Hepatocyte (in vitro differentiated cells): ENCODE results near the gene GALNT17. TPM values are rescaled to one million over a fixed set of nuclear protein-coding genes. Genes with fewer than 3 reads are reported as not detected.

Source experiments
- DNase-seq: peaks from one replicate; pipeline ENCODE4 v3.0.0-alpha.2; 2016; ENCODE audit warnings: low spot score
- H2AFZ ChIP-seq: fragments of 200-600 bp; sonication (generic); 2 replicates; pipeline ENCODE4 v1.6.0; 2016; ENCODE audit warnings: antibody characterized with exemption, mild to moderate bottlenecking
- H3K27ac ChIP-seq: fragments of 200-600 bp; sonication (generic); 2 replicates; pipeline ENCODE4 v1.5.1; 2016; ENCODE audit warnings: mild to moderate bottlenecking
- H3K27me3 ChIP-seq: fragments of 200-600 bp; sonication (generic); 2 replicates; pipeline ENCODE4 v1.6.1; 2016
- H3K36me3 ChIP-seq: fragments of 200-600 bp; sonication (generic); replicated peaks from 2 replicates; pipeline ENCODE4 v1.5.1; 2016; ENCODE audit warnings: low read depth; ENCODE audit not compliant: insufficient read depth
- H3K4me1 ChIP-seq: fragments of 200-600 bp; sonication (generic); 2 replicates; pipeline ENCODE4 v1.5.1; 2016; ENCODE audit warnings: mild to moderate bottlenecking, moderate library complexity; ENCODE audit not compliant: insufficient read depth
- H3K4me2 ChIP-seq: fragments of 200-600 bp; sonication (generic); 2 replicates; pipeline ENCODE4 v1.6.0; 2016
- H3K4me3 ChIP-seq: fragments of 200-600 bp; sonication (generic); 2 replicates; pipeline ENCODE4 v1.5.1; 2016; ENCODE audit warnings: mild to moderate bottlenecking
- H3K79me2 ChIP-seq: fragments of 200-600 bp; sonication (generic); 2 replicates; pipeline ENCODE4 v1.6.0; 2017; ENCODE audit warnings: mild to moderate bottlenecking
- H3K9me2 ChIP-seq: fragments of 200-600 bp; sonication (generic); replicated peaks from 2 replicates; pipeline ENCODE4 v1.6.0; 2017; ENCODE audit warnings: mild to moderate bottlenecking; ENCODE audit not compliant: insufficient read depth
- H3K9me3 ChIP-seq: fragments of 200-600 bp; sonication (generic); 2 replicates; pipeline ENCODE4 v1.5.1; 2016; ENCODE audit warnings: low read depth, mild to moderate bottlenecking
- H4K20me1 ChIP-seq: fragments of 200-600 bp; sonication (generic); 2 replicates; pipeline ENCODE4 v1.6.0; 2016; ENCODE audit warnings: mild to moderate bottlenecking; ENCODE audit not compliant: insufficient read depth, poor library complexity, severe bottlenecking
- CTCF ChIP-seq: fragments of 200-600 bp; sonication (generic); IDR thresholded peaks from 2 replicates; pipeline ENCODE4 v1.5.1; 2016; ENCODE audit warnings: antibody characterized with exemption, mild to moderate bottlenecking; ENCODE audit not compliant: poor library complexity
- EZH2 ChIP-seq: fragments of 200-600 bp; sonication (generic); IDR thresholded peaks from 2 replicates; pipeline ENCODE4 v1.6.1; 2016; ENCODE audit warnings: antibody characterized with exemption, mild to moderate bottlenecking, borderline replicate concordance
- EZH2phosphoT487 ChIP-seq: fragments of 200-600 bp; sonication (generic); IDR thresholded peaks from one replicate; pipeline ENCODE4 v1.6.1; 2018; ENCODE audit warnings: antibody characterized with exemption, mild to moderate bottlenecking, low read depth, moderate library complexity; ENCODE audit not compliant: unreplicated experiment, severe bottlenecking
- WGBS: methylation state at CpG from one replicate; pipeline ENCODE4 v1.1.6; 2016; ENCODE audit warnings: low lambda C conversion rate; ENCODE audit errors: missing lambda C conversion rate; 5-methylcytosine and 5-hydroxymethylcytosine counted together
- polyA plus RNA-seq: library from polyadenylated mRNA; unstranded; fragments of >200 nt; fragmentation: Nextera tagmentation; extraction: Ambion mirVana; gene quantifications from 2 replicates; pipeline ENCODE4 v1.2.1, GENCODE V29; 2016
- total RNA-seq: library from RNA; depleted of rRNA; stranded (reverse); fragments of >200 nt; gene quantifications from 2 replicates; pipeline ENCODE4 v1.2.3, GENCODE V29; 2014

The GALNT17 gene
- total and polyA plus RNA-seq, 2 experiments from 2014 or later, result 4.3 to 8.1 TPM

- no peaks in the 10 kb centered on the region for H3K79me2 ChIP-seq
- no peak overlapping the region for H3K27ac ChIP-seq
- H2AFZ ChIP-seq, result no peak overlapping the region
- H3K9me2 ChIP-seq, result no peaks in the 10 kb centered on the region
- no peaks in the 10 kb centered on the region for H3K36me3 ChIP-seq
- DNase-seq, result no peak
- TF ChIP-seq EZH2 (no peak), CTCF (no peak), EZH2phosphoT487 (no peak)
- no peaks in the 10 kb centered on the region for H3K9me3 ChIP-seq
- H4K20me1 ChIP-seq, result no peaks in the 10 kb centered on the region
- H3K4me3 ChIP-seq, result no peak overlapping the region
- H3K4me2 ChIP-seq, result no peak overlapping the region
- 83% methylated on average over 1 of the region's 1 CpG for WGBS
- H3K27me3 ChIP-seq, result no peaks in the 10 kb centered on the region
- H3K4me1 ChIP-seq, result no peaks in the 10 kb centered on the region
Measured at GRCh38 chr7:71430246-71430645, 298.3 kb downstream of the GALNT17 start.

- Histone ChIP-seq H3K9me3 (no peaks in the 10 kb centered on the region), H3K4me1 (no peaks in the 10 kb centered on the region), H3K79me2 (no peaks in the 10 kb centered on the region), H3K27me3 (no peaks in the 10 kb centered on the region), H4K20me1 (no peaks in the 10 kb centered on the region), H3K36me3 (no peaks in the 10 kb centered on the region), H3K27ac (no peak overlapping the region), H3K4me2 (no peak overlapping the region), H3K9me2 (no peaks in the 10 kb centered on the region), H2AFZ (no peak overlapping the region), H3K4me3 (no peak overlapping the region)
- TF ChIP-seq CTCF (no peak), EZH2phosphoT487 (no peak), EZH2 (no peak)
- DNase-seq, result no peak
- 84% methylated on average over 7 of the region's 7 CpGs for WGBS
Measured at GRCh38 chr7:71439321-71439720, 307.4 kb downstream of the GALNT17 start.

- H3K27me3 ChIP-seq, result no peaks in the 10 kb centered on the region
- no peak overlapping the region for H3K4me3 ChIP-seq
- no peak overlapping the region for H2AFZ ChIP-seq
- no peaks in the 10 kb centered on the region for H3K9me3 ChIP-seq
- no peaks in the 10 kb centered on the region for H3K79me2 ChIP-seq
- no peak overlapping the region for H3K27ac ChIP-seq
- H3K36me3 ChIP-seq, result no peaks in the 10 kb centered on the region
- WGBS, result 78% methylated on average over 11 of the region's 11 CpGs
- no peaks in the 10 kb centered on the region for H4K20me1 ChIP-seq
- TF ChIP-seq EZH2 (no peak), CTCF (no peak), EZH2phosphoT487 (no peak)
- no peak overlapping the region for H3K4me2 ChIP-seq
- H3K9me2 ChIP-seq, result no peaks in the 10 kb centered on the region
- DNase-seq, result no peak
- H3K4me1 ChIP-seq, result no peaks in the 10 kb centered on the region
Measured at GRCh38 chr7:71442492-71443190, 310.7 kb downstream of the GALNT17 start.

- no peaks in the 10 kb centered on the region for H4K20me1 ChIP-seq
- DNase-seq, result no peak
- TF ChIP-seq EZH2 (no peak), CTCF (no peak), EZH2phosphoT487 (no peak)
- H3K27me3 ChIP-seq, result no peaks in the 10 kb centered on the region
- no peaks in the 10 kb centered on the region for H3K79me2 ChIP-seq
- H3K36me3 ChIP-seq, result no peaks in the 10 kb centered on the region
- H3K4me1 ChIP-seq, result no peaks in the 10 kb centered on the region
- no peaks in the 10 kb centered on the region for H3K9me3 ChIP-seq
- H2AFZ ChIP-seq, result no peak overlapping the region
- 71% methylated on average over 6 of the region's 6 CpGs for WGBS
- H3K9me2 ChIP-seq, result no peaks in the 10 kb centered on the region
- H3K4me2 ChIP-seq, result no peak overlapping the region
- H3K4me3 ChIP-seq, result no peak overlapping the region
- H3K27ac ChIP-seq, result no peak overlapping the region
Measured at GRCh38 chr7:71443191-71443530, 311.2 kb downstream of the GALNT17 start.
